Loucy (cell line): Measurements from ENCODE around the gene RRP8.

Source experiments
- H2AFZ ChIP-seq: fragments of 200-600 bp; sonication (generic); 2 replicates; pipeline ENCODE4 v1.6.0; 2016; ENCODE audit warnings: antibody characterized with exemption, mild to moderate bottlenecking, low read length, moderate library complexity
- H3F3A ChIP-seq: fragments of 200-600 bp; 2 replicates; pipeline ENCODE4 v1.6.0; 2016; ENCODE audit warnings: antibody characterized with exemption, low read depth, mild to moderate bottlenecking
- H3K27me3 ChIP-seq: fragments of 200-600 bp; sonication (generic); 2 replicates; pipeline ENCODE4 v1.6.1; 2014; ENCODE audit warnings: low read length, mild to moderate bottlenecking; ENCODE audit not compliant: insufficient read depth, poor library complexity, severe bottlenecking
- H3K36me3 ChIP-seq: fragments of 200-600 bp; sonication (generic); 2 replicates; pipeline ENCODE4 v1.6.1; 2016; ENCODE audit warnings: low read length; ENCODE audit not compliant: insufficient read depth
- H3K4me1 ChIP-seq: fragments of 200-600 bp; sonication (generic); 2 replicates; pipeline ENCODE4 v1.5.1; 2014; ENCODE audit warnings: low read length, mild to moderate bottlenecking; ENCODE audit not compliant: insufficient read depth, poor library complexity, severe bottlenecking
- H3K4me2 ChIP-seq: fragments of 200-600 bp; sonication (generic); 2 replicates; pipeline ENCODE4 v1.6.0; 2014; ENCODE audit warnings: antibody characterized with exemption, low read length, low read depth, mild to moderate bottlenecking; ENCODE audit not compliant: poor library complexity, severe bottlenecking
- H3K4me3 ChIP-seq: fragments of 200-600 bp; sonication (generic); 2 replicates; pipeline ENCODE4 v1.5.1; 2014; ENCODE audit warnings: low read length, mild to moderate bottlenecking, mixed read lengths; ENCODE audit not compliant: poor library complexity, severe bottlenecking
- H3K79me2 ChIP-seq: fragments of 200-600 bp; sonication (generic); 2 replicates; pipeline ENCODE4 v1.6.1; 2014; ENCODE audit warnings: low read length; ENCODE audit not compliant: insufficient read depth
- H3K9ac ChIP-seq: fragments of 200-600 bp; sonication (generic); 2 replicates; pipeline ENCODE4 v1.6.0; 2014; ENCODE audit warnings: mild to moderate bottlenecking, low read depth, low read length, moderate library complexity; ENCODE audit not compliant: poor library complexity, severe bottlenecking
- H3K9me2 ChIP-seq: fragments of 200-600 bp; sonication (generic); replicated peaks from 2 replicates; pipeline ENCODE4 v1.6.1; 2016; ENCODE audit warnings: low read depth, low read length, mixed read lengths
- H3K9me3 ChIP-seq: fragments of 200-600 bp; sonication (generic); 2 replicates; pipeline ENCODE4 v1.6.1; 2014; ENCODE audit warnings: mild to moderate bottlenecking, antibody characterized with exemption, low read length, low read depth; ENCODE audit not compliant: insufficient read depth
- H4K20me1 ChIP-seq: fragments of 200-600 bp; sonication (generic); 2 replicates; pipeline ENCODE4 v1.6.0; 2014; ENCODE audit warnings: antibody characterized with exemption, low read length, mild to moderate bottlenecking; ENCODE audit not compliant: insufficient read depth, poor library complexity, severe bottlenecking
- CTCF ChIP-seq: fragments of 200-600 bp; sonication (generic); conservative IDR thresholded peaks from 2 replicates; pipeline ENCODE4 v1.5.1; 2014; ENCODE audit warnings: mild to moderate bottlenecking, antibody characterized with exemption, low read length
- EZH2phosphoT487 ChIP-seq: fragments of 200-600 bp; IDR thresholded peaks from 2 replicates; pipeline ENCODE4 v1.6.1; 2018; ENCODE audit warnings: antibody characterized with exemption, mild to moderate bottlenecking, moderate library complexity, borderline replicate concordance

The RRP8 gene

GRCh38 chr11:6626971-6627761 is 23.8 kb upstream of the RRP8 start:
- H3K9ac ChIP-seq, result no peak overlapping the region

DNA sequence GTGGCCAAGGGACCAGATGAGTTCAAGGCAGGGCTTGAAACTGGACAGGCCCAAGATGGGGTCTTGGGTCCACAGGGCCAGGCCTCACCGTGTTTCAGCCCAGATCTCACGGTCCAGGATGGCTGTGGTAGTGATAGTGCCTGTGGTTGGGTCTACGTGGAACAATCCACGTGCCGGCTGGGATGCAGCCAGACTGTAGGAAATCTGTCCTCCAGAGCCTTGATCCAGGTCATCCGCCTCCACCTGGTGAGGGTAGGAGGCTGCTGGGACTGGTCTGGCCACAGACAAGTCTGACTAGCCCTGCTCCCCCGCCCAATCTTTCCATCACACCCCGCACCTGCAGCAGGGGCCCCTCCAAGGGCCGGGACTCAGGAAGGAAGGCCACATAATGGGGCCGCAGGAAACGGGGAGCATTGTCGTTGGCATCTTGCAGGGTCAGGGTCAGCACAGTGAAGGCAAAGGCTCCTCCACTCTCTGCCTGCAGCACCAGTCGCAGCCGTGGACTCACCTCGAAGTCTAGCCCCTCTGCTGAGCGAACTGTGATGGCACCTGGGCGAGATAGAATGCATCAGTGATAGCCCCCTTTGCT is 22.5 kb upstream of the RRP8 start:
- Histone ChIP-seq H4K20me1 (no peaks in the 10 kb centered on the region), H3K9ac (no peak overlapping the region), H3K4me3 (no peak overlapping the region), H3K9me3 (no peaks in the 10 kb centered on the region), H3K4me1 (peaks cover 5% of the 10 kb centered on the region), H3K27me3 (no peaks in the 10 kb centered on the region), H3K79me2 (no peaks in the 10 kb centered on the region), H3K4me2 (no peak overlapping the region), H3F3A (no peaks in the 10 kb centered on the region), H2AFZ (no peak overlapping the region), H3K9me2 (no peaks in the 10 kb centered on the region), H3K36me3 (no peaks in the 10 kb centered on the region)
- TF ChIP-seq CTCF, result no peak
- TF ChIP-seq EZH2phosphoT487, result no peak

More at GRCh38 chr11:6626971-6627761, 23.8 kb upstream of the RRP8 start:
- peak overlapping the region; percentile 17 for H3K4me2 ChIP-seq
- H3K27me3 ChIP-seq, result no peaks in the 10 kb centered on the region
- no peaks in the 10 kb centered on the region for H3K79me2 ChIP-seq
- no peak overlapping the region for H3K4me3 ChIP-seq
- H3F3A ChIP-seq, result no peaks in the 10 kb centered on the region
- H3K36me3 ChIP-seq, result no peaks in the 10 kb centered on the region
- H3K9me2 ChIP-seq, result no peaks in the 10 kb centered on the region
- peaks cover 5% of the 10 kb centered on the region for H3K4me1 ChIP-seq
- H4K20me1 ChIP-seq, result no peaks in the 10 kb centered on the region
- TF ChIP-seq EZH2phosphoT487 (no peak), CTCF (no peak)
- no peaks in the 10 kb centered on the region for H3K9me3 ChIP-seq
- H2AFZ ChIP-seq, result peak overlapping the region; percentile 54; the same call in 1 of the 2 replicates

GRCh38 chr11:6625156-6625831 is 21.9 kb upstream of the RRP8 start:
- H3K4me2 ChIP-seq, result no peak overlapping the region
- no peak overlapping the region for H3K4me3 ChIP-seq
- no peaks in the 10 kb centered on the region for H3K36me3 ChIP-seq
- no peaks in the 10 kb centered on the region for H3K9me2 ChIP-seq
- TF ChIP-seq CTCF, result no peak
- TF ChIP-seq EZH2phosphoT487, result no peak
- H4K20me1 ChIP-seq, result no peaks in the 10 kb centered on the region
- no peak overlapping the region for H3K9ac ChIP-seq
- H2AFZ ChIP-seq, result no peak overlapping the region
- no peaks in the 10 kb centered on the region for H3F3A ChIP-seq
- no peaks in the 10 kb centered on the region for H3K79me2 ChIP-seq
- no peaks in the 10 kb centered on the region for H3K9me3 ChIP-seq
- H3K27me3 ChIP-seq, result no peaks in the 10 kb centered on the region
- peaks cover 5% of the 10 kb centered on the region for H3K4me1 ChIP-seq
